ENCODE results near the gene SOCS3.
"Not testable (repeated sequence)": the region's sequence is repeated elsewhere in the genome, so short reads cannot be mapped to it uniquely, and the experiment has no call there.

DNA sequence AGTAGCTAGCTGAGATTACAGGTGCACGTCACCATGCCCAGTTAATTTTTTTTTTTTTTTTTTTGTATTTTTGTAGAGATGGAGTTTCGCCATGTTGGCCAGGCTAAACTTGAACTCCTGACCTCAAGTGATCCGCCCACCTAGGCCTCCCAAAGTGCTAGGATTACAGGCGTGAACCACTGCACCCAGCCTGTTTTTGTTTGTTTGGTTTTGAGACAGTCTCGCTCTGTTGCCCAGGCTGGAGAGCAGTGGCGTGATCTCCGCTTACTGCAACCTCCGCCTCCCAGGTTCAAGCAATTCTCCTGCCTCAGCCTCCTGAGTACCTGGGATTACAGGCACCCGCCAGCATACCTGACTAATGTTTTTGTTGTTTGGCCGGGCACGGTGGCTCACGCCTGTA is 28.5 kb downstream of the SOCS3 start:
- not testable (repeated sequence) for TF ChIP-seq POLR2AphosphoS5 (IDR thresholded peaks at IDR 0.05; ENCODE audit: low read depth, low read length)
- TF ChIP-seq, protein P1, sequence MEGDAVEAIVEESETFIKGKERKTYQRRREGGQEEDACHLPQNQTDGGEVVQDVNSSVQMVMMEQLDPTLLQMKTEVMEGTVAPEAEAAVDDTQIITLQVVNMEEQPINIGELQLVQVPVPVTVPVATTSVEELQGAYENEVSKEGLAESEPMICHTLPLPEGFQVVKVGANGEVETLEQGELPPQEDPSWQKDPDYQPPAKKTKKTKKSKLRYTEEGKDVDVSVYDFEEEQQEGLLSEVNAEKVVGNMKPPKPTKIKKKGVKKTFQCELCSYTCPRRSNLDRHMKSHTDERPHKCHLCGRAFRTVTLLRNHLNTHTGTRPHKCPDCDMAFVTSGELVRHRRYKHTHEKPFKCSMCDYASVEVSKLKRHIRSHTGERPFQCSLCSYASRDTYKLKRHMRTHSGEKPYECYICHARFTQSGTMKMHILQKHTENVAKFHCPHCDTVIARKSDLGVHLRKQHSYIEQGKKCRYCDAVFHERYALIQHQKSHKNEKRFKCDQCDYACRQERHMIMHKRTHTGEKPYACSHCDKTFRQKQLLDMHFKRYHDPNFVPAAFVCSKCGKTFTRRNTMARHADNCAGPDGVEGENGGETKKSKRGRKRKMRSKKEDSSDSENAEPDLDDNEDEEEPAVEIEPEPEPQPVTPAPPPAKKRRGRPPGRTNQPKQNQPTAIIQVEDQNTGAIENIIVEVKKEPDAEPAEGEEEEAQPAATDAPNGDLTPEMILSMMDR (IDR thresholded peaks at IDR 0.05) = not testable (repeated sequence)
- TF ChIP-seq, protein P2, sequence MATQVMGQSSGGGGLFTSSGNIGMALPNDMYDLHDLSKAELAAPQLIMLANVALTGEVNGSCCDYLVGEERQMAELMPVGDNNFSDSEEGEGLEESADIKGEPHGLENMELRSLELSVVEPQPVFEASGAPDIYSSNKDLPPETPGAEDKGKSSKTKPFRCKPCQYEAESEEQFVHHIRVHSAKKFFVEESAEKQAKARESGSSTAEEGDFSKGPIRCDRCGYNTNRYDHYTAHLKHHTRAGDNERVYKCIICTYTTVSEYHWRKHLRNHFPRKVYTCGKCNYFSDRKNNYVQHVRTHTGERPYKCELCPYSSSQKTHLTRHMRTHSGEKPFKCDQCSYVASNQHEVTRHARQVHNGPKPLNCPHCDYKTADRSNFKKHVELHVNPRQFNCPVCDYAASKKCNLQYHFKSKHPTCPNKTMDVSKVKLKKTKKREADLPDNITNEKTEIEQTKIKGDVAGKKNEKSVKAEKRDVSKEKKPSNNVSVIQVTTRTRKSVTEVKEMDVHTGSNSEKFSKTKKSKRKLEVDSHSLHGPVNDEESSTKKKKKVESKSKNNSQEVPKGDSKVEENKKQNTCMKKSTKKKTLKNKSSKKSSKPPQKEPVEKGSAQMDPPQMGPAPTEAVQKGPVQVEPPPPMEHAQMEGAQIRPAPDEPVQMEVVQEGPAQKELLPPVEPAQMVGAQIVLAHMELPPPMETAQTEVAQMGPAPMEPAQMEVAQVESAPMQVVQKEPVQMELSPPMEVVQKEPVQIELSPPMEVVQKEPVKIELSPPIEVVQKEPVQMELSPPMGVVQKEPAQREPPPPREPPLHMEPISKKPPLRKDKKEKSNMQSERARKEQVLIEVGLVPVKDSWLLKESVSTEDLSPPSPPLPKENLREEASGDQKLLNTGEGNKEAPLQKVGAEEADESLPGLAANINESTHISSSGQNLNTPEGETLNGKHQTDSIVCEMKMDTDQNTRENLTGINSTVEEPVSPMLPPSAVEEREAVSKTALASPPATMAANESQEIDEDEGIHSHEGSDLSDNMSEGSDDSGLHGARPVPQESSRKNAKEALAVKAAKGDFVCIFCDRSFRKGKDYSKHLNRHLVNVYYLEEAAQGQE (IDR thresholded peaks at IDR 0.05; ENCODE audit: insufficient read depth in 1 of 2, low read depth in 2 of 2, low read length in 1 of 2) = not testable (repeated sequence)
